PC-3 (cell line): ENCODE data around the gene ST3GAL2. TPM values are rescaled to one million over a fixed set of nuclear protein-coding genes. Genes with fewer than 3 reads are reported as not detected.

Source experiments
- ATAC-seq: fragments of 200-7000 bp; cut with Tn5 transposase; 2 replicates; pipeline ENCODE4 v1.9.1; 2020; ENCODE audit warnings: mild to moderate bottlenecking, moderate library complexity
- BruUV-seq: library from RNA; stranded (reverse); fragments of 400-500 nt; replicated peaks from 2 replicates; lab custom pipeline; 2021; lab: Mats Ljungman, UMichigan
- CTCF ChIA-PET: fragments of 300-600 bp; sonication (Branson Sonifier 250); formaldehyde crosslinking; loops from one replicate; lab custom pipeline; 2022; ENCODE audit warnings: antibody characterized with exemption; lab: Charles Lee
- POLR2A ChIA-PET: fragments of 300-600 bp; sonication (Branson Sonifier 250); formaldehyde crosslinking; loops from one replicate; lab custom pipeline; 2022; ENCODE audit warnings: antibody characterized with exemption; ENCODE audit not compliant: unreplicated experiment; lab: Charles Lee
- DNase-seq: peaks from one replicate; pipeline ENCODE4 v3.0.0-alpha.2; 2015
- H2AFZ ChIP-seq: fragments of 300-600 bp; sonication (generic); 2 replicates; pipeline ENCODE4 v1.6.0; 2016; ENCODE audit warnings: antibody characterized with exemption, low read length
- H3F3A ChIP-seq: fragments of 300-600 bp; sonication (generic); one replicate; pipeline ENCODE4 v1.6.0; 2017; ENCODE audit warnings: antibody characterized with exemption, low read length, control low read depth, mild to moderate bottlenecking; ENCODE audit not compliant: unreplicated experiment
- H3K27ac ChIP-seq: fragments of 300-600 bp; sonication (generic); 2 replicates; pipeline ENCODE4 v1.5.1; 2016; ENCODE audit warnings: mild to moderate bottlenecking, low read length
- H3K27me3 ChIP-seq: fragments of 300-600 bp; sonication (generic); 2 replicates; pipeline ENCODE4 v1.6.1; 2016; ENCODE audit warnings: low read length, mixed read lengths
- H3K36me3 ChIP-seq: fragments of 300-600 bp; sonication (generic); 2 replicates; pipeline ENCODE4 v1.6.1; 2016; ENCODE audit warnings: low read depth, mixed run types, low read length, mixed read lengths
- H3K4me1 ChIP-seq: fragments of 300-600 bp; sonication (generic); 2 replicates; pipeline ENCODE4 v1.5.1; 2016; ENCODE audit warnings: low read length; ENCODE audit not compliant: insufficient read depth
- H3K4me2 ChIP-seq: fragments of 300-600 bp; sonication (generic); 2 replicates; pipeline ENCODE4 v1.6.0; 2016; ENCODE audit warnings: low read length
- H3K4me3 ChIP-seq: fragments of 300-600 bp; sonication (generic); 2 replicates; pipeline ENCODE4 v1.5.1; 2016; ENCODE audit warnings: mild to moderate bottlenecking, low read length, mixed read lengths
- H3K79me2 ChIP-seq: fragments of 300-600 bp; sonication (generic); 2 replicates; pipeline ENCODE4 v1.6.1; 2017; ENCODE audit warnings: low read length, mixed read lengths
- H3K9ac ChIP-seq: fragments of 300-600 bp; sonication (generic); 2 replicates; pipeline ENCODE4 v1.6.0; 2016; ENCODE audit warnings: mild to moderate bottlenecking, low read length
- H3K9me2 ChIP-seq: fragments of 300-600 bp; sonication (generic); replicated peaks from 2 replicates; pipeline ENCODE4 v1.6.1; 2016; ENCODE audit warnings: mixed run types, low read length, mixed read lengths
- H3K9me3 ChIP-seq: fragments of 300-600 bp; sonication (generic); 2 replicates; pipeline ENCODE4 v1.6.1; 2016; ENCODE audit warnings: low read length, mixed read lengths
- H4K20me1 ChIP-seq: fragments of 300-600 bp; sonication (generic); 2 replicates; pipeline ENCODE4 v1.6.1; 2016; ENCODE audit warnings: low read length, mixed read lengths
- CTCF ChIP-seq: fragments of 300-600 bp; sonication (generic); conservative IDR thresholded peaks from 2 replicates; pipeline ENCODE4 v1.5.1; 2017; ENCODE audit warnings: antibody characterized with exemption, low read depth, mild to moderate bottlenecking, low read length
- EZH2 ChIP-seq: fragments of 300-600 bp; sonication (generic); IDR thresholded peaks from one replicate; pipeline ENCODE4 v1.6.1; 2017; ENCODE audit warnings: antibody characterized with exemption, mild to moderate bottlenecking, low read length; ENCODE audit not compliant: unreplicated experiment
- EZH2phosphoT487 ChIP-seq: fragments of 300-600 bp; sonication (generic); IDR thresholded peaks from 2 replicates; pipeline ENCODE4 v1.6.1; 2018; ENCODE audit warnings: mild to moderate bottlenecking, antibody characterized with exemption, low read length, borderline replicate concordance
- intact Hi-C: fragments of 100-400 bp; cut with micrococcal nuclease; formaldehyde crosslinking; loops from 2 replicates; pipeline ENCODE4 v1.9.0; 2023
- total RNA-seq: library from RNA; depleted of rRNA; stranded (reverse); fragments of >200 nt; gene quantifications from 2 replicates; pipeline ENCODE4 v1.2.3, GENCODE V29; 2014

The ST3GAL2 gene
- total RNA-seq, 1 experiment from 2014 or later, result 9.8 TPM

- TF ChIP-seq CTCF (no peak), EZH2phosphoT487 (no peak), EZH2 (no peak)
- DNase-seq (no peak), ATAC-seq (no peak)
- POLR2A ChIA-PET, result no interaction called here
- intact Hi-C loops, result no loop called here
- Histone ChIP-seq H3K79me2 (no peaks in the 10 kb centered on the region), H3K4me1 (no peaks in the 10 kb centered on the region), H3K4me3 (no peak overlapping the region), H3K9ac (no peak overlapping the region), H3K9me2 (no peaks in the 10 kb centered on the region), H3K9me3 (no peaks in the 10 kb centered on the region), H3F3A (no peaks in the 10 kb centered on the region), H3K4me2 (no peak overlapping the region), H2AFZ (no peak overlapping the region), H4K20me1 (no peaks in the 10 kb centered on the region), H3K36me3 (no peaks in the 10 kb centered on the region), H3K27ac (no peak overlapping the region), H3K27me3 (no peaks in the 10 kb centered on the region)
- CTCF ChIA-PET, result interaction anchor here (0.5 kb wide), 1 partner anchor 23 kb away, joined by 3 read pairs; no protein-coding TSS in a partner anchor
- no TSS peak for BruUV-seq
Observed at GRCh38 chr16:70418274-70418992, 20.5 kb downstream of the ST3GAL2 start.

- no peaks in the 10 kb centered on the region for H4K20me1 ChIP-seq
- POLR2A ChIA-PET, result no interaction called here
- DNase-seq, result no peak
- ATAC-seq, result no peak
- intact Hi-C loops, result no loop called here
- H3K36me3 ChIP-seq, result no peaks in the 10 kb centered on the region
- H3K9me2 ChIP-seq, result no peaks in the 10 kb centered on the region
- H3K9me3 ChIP-seq, result no peaks in the 10 kb centered on the region
- H3K27me3 ChIP-seq, result no peaks in the 10 kb centered on the region
- no peak overlapping the region for H2AFZ ChIP-seq
- BruUV-seq, result no TSS peak
- no peaks in the 10 kb centered on the region for H3K4me1 ChIP-seq
- H3K27ac ChIP-seq, result no peak overlapping the region
- TF ChIP-seq EZH2phosphoT487 (no peak), CTCF (no peak), EZH2 (no peak)
- H3K9ac ChIP-seq, result no peak overlapping the region
- H3F3A ChIP-seq, result no peaks in the 10 kb centered on the region
- H3K79me2 ChIP-seq, result no peaks in the 10 kb centered on the region
- CTCF ChIA-PET, result no interaction called here
- H3K4me3 ChIP-seq, result no peak overlapping the region
- H3K4me2 ChIP-seq, result no peak overlapping the region
Observed at GRCh38 chr16:70417661-70418060, 21.2 kb downstream of the ST3GAL2 start.
